Kidney epithelial cell (primary cell): Measurements from ENCODE around the gene C20orf96. TPM values are rescaled to one million over a fixed set of nuclear protein-coding genes. Genes with fewer than 3 reads are reported as not detected.

ENCODE experiments used
- DNase-seq: peaks from one replicate; pipeline ENCODE4 v3.0.0-alpha.2; 2010; ENCODE audit warnings: low read depth
- H3K27me3 ChIP-seq: 2 replicates; pipeline ENCODE4 v1.6.0; 2011; ENCODE audit warnings: low read length; ENCODE audit not compliant: control insufficient read depth, insufficient read depth
- H3K36me3 ChIP-seq: 2 replicates; pipeline ENCODE4 v1.5.1; 2011; ENCODE audit warnings: low read length; ENCODE audit not compliant: control insufficient read depth, insufficient read depth
- H3K4me3 ChIP-seq: 2 replicates; pipeline ENCODE4 v1.5.1; 2011; ENCODE audit warnings: low read depth, mild to moderate bottlenecking, control low read depth, low read length
- total RNA-seq: library from RNA; depleted of rRNA; stranded (reverse); fragments of >200 nt; gene quantifications from 2 replicates; pipeline ENCODE4 v1.2.3, GENCODE V29; 2015
- TF ChIP-seq, protein P1 (sequence below): IDR thresholded peaks from 2 replicates; pipeline ENCODE4 v1.5.1; 2011; ENCODE audit warnings: mild to moderate bottlenecking, moderate library complexity, low read length, control low read depth, inconsistent platforms; ENCODE audit not compliant: insufficient read depth, poor library complexity, severe bottlenecking

C20orf96 gene
- total RNA-seq, 1 donor from 2014 or later, result 8.0 TPM

DNA sequence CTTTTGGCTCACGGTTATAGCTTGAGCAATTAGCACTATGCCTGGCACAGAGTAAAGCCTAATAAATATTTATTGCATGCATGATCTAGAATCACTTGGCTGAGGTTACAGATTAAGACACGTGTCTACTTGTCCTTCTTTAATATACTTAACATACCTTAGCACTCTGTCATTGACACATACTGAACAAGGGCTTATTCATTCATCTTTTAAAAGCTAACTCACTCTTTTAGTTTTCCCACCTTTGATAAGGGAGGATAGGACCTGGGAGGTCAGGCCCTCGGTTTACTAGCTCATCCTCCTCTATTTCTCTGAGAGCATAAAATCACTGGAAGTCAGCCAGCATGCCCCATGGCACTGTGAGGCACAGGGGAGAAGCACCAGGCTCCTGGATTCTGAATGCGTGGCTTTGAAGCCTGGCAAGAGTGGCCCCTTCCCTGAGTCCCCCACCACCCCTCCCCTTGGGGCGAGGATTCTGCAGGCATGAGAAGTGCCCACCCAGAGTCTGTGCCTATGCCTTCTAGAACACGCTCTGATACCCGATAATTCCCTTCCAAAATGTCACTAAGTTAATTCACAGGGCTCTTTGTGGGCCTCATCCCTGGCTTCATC, 18.0 kb upstream of the C20orf96 start:
- TF ChIP-seq, protein P1, sequence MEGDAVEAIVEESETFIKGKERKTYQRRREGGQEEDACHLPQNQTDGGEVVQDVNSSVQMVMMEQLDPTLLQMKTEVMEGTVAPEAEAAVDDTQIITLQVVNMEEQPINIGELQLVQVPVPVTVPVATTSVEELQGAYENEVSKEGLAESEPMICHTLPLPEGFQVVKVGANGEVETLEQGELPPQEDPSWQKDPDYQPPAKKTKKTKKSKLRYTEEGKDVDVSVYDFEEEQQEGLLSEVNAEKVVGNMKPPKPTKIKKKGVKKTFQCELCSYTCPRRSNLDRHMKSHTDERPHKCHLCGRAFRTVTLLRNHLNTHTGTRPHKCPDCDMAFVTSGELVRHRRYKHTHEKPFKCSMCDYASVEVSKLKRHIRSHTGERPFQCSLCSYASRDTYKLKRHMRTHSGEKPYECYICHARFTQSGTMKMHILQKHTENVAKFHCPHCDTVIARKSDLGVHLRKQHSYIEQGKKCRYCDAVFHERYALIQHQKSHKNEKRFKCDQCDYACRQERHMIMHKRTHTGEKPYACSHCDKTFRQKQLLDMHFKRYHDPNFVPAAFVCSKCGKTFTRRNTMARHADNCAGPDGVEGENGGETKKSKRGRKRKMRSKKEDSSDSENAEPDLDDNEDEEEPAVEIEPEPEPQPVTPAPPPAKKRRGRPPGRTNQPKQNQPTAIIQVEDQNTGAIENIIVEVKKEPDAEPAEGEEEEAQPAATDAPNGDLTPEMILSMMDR, result no peak
- no peak overlapping the region for H3K4me3 ChIP-seq
- no peak for DNase-seq
- no peaks in the 10 kb centered on the region for H3K36me3 ChIP-seq
- no peaks in the 10 kb centered on the region for H3K27me3 ChIP-seq

DNA sequence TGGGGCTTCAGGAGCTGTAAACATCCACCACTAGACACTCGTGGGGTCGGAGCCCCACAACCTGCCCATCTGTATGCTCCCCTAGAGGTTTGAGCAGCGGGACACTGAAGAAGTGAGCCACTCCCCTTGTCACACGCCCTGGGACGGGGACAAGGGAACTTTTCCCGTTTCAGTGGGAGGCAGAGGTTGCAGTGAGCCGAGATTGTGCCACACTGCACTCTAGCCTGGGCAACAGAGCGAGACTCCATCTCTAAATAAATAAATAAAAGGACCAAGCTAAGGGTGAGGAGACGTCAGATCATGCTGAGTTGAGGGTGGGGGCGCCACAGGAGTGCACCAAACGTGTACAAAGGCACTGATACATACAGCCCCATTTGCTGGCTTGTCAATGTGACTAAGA, 15.2 kb upstream of the C20orf96 start:
- Histone ChIP-seq H3K4me3 (no peak overlapping the region), H3K27me3 (no peaks in the 10 kb centered on the region), H3K36me3 (no peaks in the 10 kb centered on the region)
- TF ChIP-seq, protein P1, result no peak
- DNase-seq, result no peak

DNA sequence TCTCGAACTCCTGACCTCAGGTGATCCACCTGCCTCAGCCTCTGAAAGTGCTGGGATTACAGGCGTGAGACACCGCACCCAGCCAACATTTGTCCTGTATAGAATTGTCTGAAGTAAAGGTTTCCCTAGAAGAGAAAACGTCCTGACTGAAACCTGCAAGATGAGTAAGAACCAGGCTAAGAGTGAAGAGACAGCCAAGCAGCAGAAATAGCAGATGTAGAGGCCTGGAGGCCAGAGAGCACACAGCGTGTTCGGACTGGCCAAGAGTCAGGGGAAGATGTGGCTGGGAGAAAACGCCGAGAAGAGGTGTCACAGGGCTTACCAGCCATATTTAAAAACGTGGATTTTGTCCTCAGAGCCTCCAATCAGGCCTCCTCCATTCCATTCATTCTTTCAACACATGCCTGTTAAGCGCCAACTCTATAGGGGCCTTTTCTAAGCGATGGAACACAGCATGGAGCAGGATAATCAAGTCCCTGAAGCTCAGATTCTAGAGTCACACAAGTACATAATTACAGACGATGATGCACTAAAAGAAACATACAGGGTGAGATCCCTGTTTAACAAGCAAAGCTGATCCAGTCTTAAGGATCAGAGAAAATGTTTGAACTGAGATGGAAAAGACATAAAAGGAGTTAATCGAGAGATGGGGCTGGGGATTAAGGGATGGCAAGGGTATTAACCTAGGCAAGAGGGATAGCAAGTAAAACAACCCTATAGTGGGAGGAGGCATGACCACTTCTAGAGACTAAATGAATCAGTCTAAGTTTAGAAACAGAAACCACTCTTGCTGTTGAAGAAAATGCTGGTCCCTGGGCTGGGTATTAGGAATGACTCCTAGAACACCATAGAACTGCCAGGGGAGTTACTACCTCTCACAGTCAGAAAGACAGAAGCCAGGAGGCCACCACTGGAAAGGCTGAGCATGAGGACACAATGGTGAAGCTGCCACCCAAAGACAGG, 11.6 kb upstream of the C20orf96 start:
- DNase-seq, result no peak
- Histone ChIP-seq H3K36me3 (no peaks in the 10 kb centered on the region), H3K27me3 (no peaks in the 10 kb centered on the region), H3K4me3 (no peak overlapping the region)
- TF ChIP-seq, protein P1, result no peak

DNA sequence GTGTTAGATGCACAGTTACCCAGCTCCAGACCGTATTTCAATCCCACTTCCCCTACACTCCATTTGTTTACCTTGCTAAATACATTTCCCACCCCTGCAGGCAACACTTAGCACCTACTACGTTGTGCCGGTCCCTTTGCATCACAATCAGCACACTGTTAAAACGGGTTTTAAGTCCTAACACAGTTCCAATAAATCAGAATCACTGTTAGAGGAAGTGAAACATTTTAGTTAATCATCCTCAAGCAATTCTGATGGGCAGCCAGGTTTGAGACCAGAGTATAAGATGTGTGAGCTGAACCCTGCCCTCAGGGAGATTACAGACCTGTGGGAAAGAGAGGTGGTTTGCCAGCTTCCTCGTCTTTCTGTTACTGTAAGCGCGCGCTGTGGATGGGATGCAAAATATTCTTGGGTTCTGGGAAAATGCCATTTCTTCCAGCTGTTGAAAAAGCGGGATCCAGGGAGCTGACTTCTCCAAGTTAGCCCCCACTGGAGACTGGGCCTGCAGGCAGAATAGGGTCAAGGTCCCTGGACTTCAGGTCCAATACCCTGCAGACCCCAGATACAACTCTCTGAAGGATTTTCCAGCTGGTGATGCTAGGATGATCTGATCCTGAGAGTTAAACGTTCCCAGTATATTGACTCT, 9.9 kb upstream of the C20orf96 start:
- Histone ChIP-seq H3K27me3 (no peaks in the 10 kb centered on the region), H3K4me3 (no peak overlapping the region), H3K36me3 (no peaks in the 10 kb centered on the region)
- TF ChIP-seq, protein P1, result no peak
- DNase-seq, result no peak

DNA sequence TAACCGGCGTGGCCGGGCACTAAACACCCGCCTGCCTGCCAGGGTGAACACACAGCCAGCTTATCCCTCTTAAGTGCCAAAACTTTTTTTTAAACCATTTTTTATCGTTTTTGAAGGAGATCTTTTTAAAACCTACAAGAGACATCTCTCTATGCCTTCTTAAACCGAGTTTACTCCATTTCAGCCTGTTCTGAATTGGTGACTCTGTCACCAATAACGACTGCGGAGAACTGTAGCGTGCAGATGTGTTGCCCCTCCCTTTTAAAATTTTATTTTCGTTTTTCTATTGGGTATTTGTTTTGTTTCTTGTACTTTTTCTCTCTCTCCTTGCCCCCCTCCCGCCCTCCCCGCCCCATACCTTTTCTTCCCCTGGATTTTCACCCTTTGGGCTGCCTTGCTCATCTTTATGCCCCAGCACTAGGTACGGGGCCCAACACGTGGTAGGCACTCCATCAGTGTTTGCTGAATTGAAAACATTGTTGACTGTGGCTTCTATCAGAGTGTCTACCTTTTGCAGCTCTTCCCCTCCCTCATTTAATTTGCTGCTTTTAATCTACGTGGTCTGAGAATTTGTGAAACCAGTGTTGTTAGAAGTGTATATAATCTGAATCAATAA, 8.3 kb upstream of the C20orf96 start:
- Histone ChIP-seq H3K4me3 (peak overlapping the region; percentile 62), H3K27me3 (no peaks in the 10 kb centered on the region), H3K36me3 (no peaks in the 10 kb centered on the region)
- no peak for DNase-seq
- TF ChIP-seq, protein P1, result no peak
